ENCODE measurements around the gene CMTM4. TPM values are rescaled to one million over a fixed set of nuclear protein-coding genes. Genes with fewer than 3 reads are reported as not detected.

The CMTM4 gene
- total and polyA plus RNA-seq, 2 experiments from 2014 or later, result 3.5 to 21.1 TPM

GRCh38 chr16:66676599-66676998, 19.9 kb downstream of the CMTM4 start:
- 0 out of 2 replicates have a peak, but pooled peaks cover 6% of the 10 kb centered on the region for H3K4me1 ChIP-seq (ENCODE audit: insufficient read depth)
- no peaks in the 10 kb centered on the region for H3K36me3 ChIP-seq (ENCODE audit: low read depth)
- in situ Hi-C loops (cut with MboI), result no loop called here
- no peaks in the 10 kb centered on the region for H3K9me3 ChIP-seq (ENCODE audit: low read depth)
- 93 to 99% methylated on average over 3 of the region's 3 CpGs for WGBS, 2 experiments (ENCODE audit: low coverage in 1 of 2, low lambda C conversion rate in 2 of 2, missing lambda C conversion rate in 2 of 2)
- no peak overlapping the region for H2AFZ ChIP-seq
- DNase-seq, result no peak
- H3K4me2 ChIP-seq (ENCODE audit: unreplicated experiment), result no peak overlapping the region
- no peaks in the 10 kb centered on the region; the same call in 1 of the 2 replicates for H3F3A ChIP-seq (ENCODE audit: insufficient read depth)
- no peak overlapping the region for H3K27ac ChIP-seq
- TF ChIP-seq EZH2phosphoT487 (IDR thresholded peaks at IDR 0.05; ENCODE audit: insufficient read depth, low read depth), result no peak
- no peak for TF ChIP-seq EZH2 (IDR thresholded peaks at IDR 0.05; ENCODE audit: insufficient read depth, poor library complexity, severe bottlenecking)
- no peak overlapping the region for H3K9ac ChIP-seq
- H3K79me2 ChIP-seq (ENCODE audit: insufficient read depth), result peaks cover 22% of the 10 kb centered on the region
- no peaks in the 10 kb centered on the region for H3K9me2 ChIP-seq (ENCODE audit: insufficient read depth)
- no peaks in the 10 kb centered on the region for H3K27me3 ChIP-seq (replicated peaks; ENCODE audit: insufficient read depth)
- no peaks in the 10 kb centered on the region for H4K20me1 ChIP-seq (ENCODE audit: insufficient read depth)
- no peak overlapping the region for H3K4me3 ChIP-seq

- in situ Hi-C loops (cut with MboI), result no loop called here
- Histone ChIP-seq H3K4me2 (ENCODE audit: unreplicated experiment) (no peak overlapping the region), H3K4me3 (no peak overlapping the region), H3K9ac (no peak overlapping the region), H3K27ac (no peak overlapping the region), H2AFZ (no peak overlapping the region), H3K9me2 (ENCODE audit: insufficient read depth) (no peaks in the 10 kb centered on the region), H4K20me1 (ENCODE audit: insufficient read depth) (no peaks in the 10 kb centered on the region), H3K4me1 (ENCODE audit: insufficient read depth) (peaks cover 12% of the 10 kb centered on the region), H3F3A (ENCODE audit: insufficient read depth) (no peaks in the 10 kb centered on the region; the same call in 1 of the 2 replicates), H3K36me3 (ENCODE audit: low read depth) (no peaks in the 10 kb centered on the region), H3K9me3 (ENCODE audit: low read depth) (no peaks in the 10 kb centered on the region), H3K79me2 (ENCODE audit: insufficient read depth) (peaks cover 6% of the 10 kb centered on the region; the same call in 1 of the 2 replicates), H3K27me3 (replicated peaks; ENCODE audit: insufficient read depth) (no peaks in the 10 kb centered on the region)
- 97 to 98% methylated on average over 2 of the region's 2 CpGs for WGBS, 2 experiments (ENCODE audit: low coverage in 1 of 2, low lambda C conversion rate in 2 of 2, missing lambda C conversion rate in 2 of 2)
- no peak for DNase-seq
- TF ChIP-seq EZH2 (IDR thresholded peaks at IDR 0.05; ENCODE audit: insufficient read depth, poor library complexity, severe bottlenecking) (no peak), EZH2phosphoT487 (IDR thresholded peaks at IDR 0.05; ENCODE audit: insufficient read depth, low read depth) (no peak)
Measured at GRCh38 chr16:66673691-66674090, 22.9 kb downstream of the CMTM4 start.

GRCh38 chr16:66670691-66671388, 25.7 kb downstream of the CMTM4 start:
- Histone ChIP-seq H3K9me2 (ENCODE audit: insufficient read depth) (no peaks in the 10 kb centered on the region), H3K4me2 (ENCODE audit: unreplicated experiment) (no peak overlapping the region), H3K27me3 (replicated peaks; ENCODE audit: insufficient read depth) (no peaks in the 10 kb centered on the region), H2AFZ (no peak overlapping the region), H3K9ac (no peak overlapping the region), H3K36me3 (ENCODE audit: low read depth) (no peaks in the 10 kb centered on the region), H3K27ac (no peak overlapping the region), H3K4me3 (no peak overlapping the region), H3K79me2 (ENCODE audit: insufficient read depth) (peaks cover 18% of the 10 kb centered on the region; the same call in 1 of the 2 replicates), H4K20me1 (ENCODE audit: insufficient read depth) (no peaks in the 10 kb centered on the region), H3K4me1 (ENCODE audit: insufficient read depth) (peaks cover 12% of the 10 kb centered on the region), H3F3A (ENCODE audit: insufficient read depth) (no peaks in the 10 kb centered on the region), H3K9me3 (ENCODE audit: low read depth) (no peaks in the 10 kb centered on the region)
- in situ Hi-C loops (cut with MboI), result no loop called here
- DNase-seq, result no peak
- WGBS, 2 experiments (ENCODE audit: low coverage in 1 of 2, low lambda C conversion rate in 2 of 2, missing lambda C conversion rate in 2 of 2), result 88 to 89% methylated on average over 10 of the region's 10 CpGs
- no peak for TF ChIP-seq EZH2phosphoT487 (IDR thresholded peaks at IDR 0.05; ENCODE audit: insufficient read depth, low read depth)
- TF ChIP-seq EZH2 (IDR thresholded peaks at IDR 0.05; ENCODE audit: insufficient read depth, poor library complexity, severe bottlenecking), result no peak

GRCh38 chr16:66668777-66669444, 27.6 kb downstream of the CMTM4 start:
- H2AFZ ChIP-seq, result no peak overlapping the region
- H3K9me3 ChIP-seq (ENCODE audit: low read depth), result no peaks in the 10 kb centered on the region
- no peaks in the 10 kb centered on the region for H3F3A ChIP-seq (ENCODE audit: insufficient read depth)
- no peaks in the 10 kb centered on the region for H3K36me3 ChIP-seq (ENCODE audit: low read depth)
- H3K9ac ChIP-seq, result no peak overlapping the region
- peaks cover 12% of the 10 kb centered on the region for H3K4me1 ChIP-seq (ENCODE audit: insufficient read depth)
- TF ChIP-seq EZH2phosphoT487 (IDR thresholded peaks at IDR 0.05; ENCODE audit: insufficient read depth, low read depth) (0 out of 2 replicates have a peak, but pooled peaks have one; percentile 29), EZH2 (IDR thresholded peaks at IDR 0.05; ENCODE audit: insufficient read depth, poor library complexity, severe bottlenecking) (no peak)
- peak; percentile 88 for DNase-seq
- no peak overlapping the region for H3K4me3 ChIP-seq
- H4K20me1 ChIP-seq (ENCODE audit: insufficient read depth), result no peaks in the 10 kb centered on the region
- H3K79me2 ChIP-seq (ENCODE audit: insufficient read depth), result peaks cover 18% of the 10 kb centered on the region; the same call in 1 of the 2 replicates
- H3K9me2 ChIP-seq (ENCODE audit: insufficient read depth), result no peaks in the 10 kb centered on the region
- 64% methylated on average over 6 of the region's 6 CpGs for WGBS, 2 experiments (ENCODE audit: low coverage in 1 of 2, low lambda C conversion rate in 2 of 2, missing lambda C conversion rate in 2 of 2)
- H3K27me3 ChIP-seq (replicated peaks; ENCODE audit: insufficient read depth), result no peaks in the 10 kb centered on the region
- peak overlapping the region; percentile 26 for H3K4me2 ChIP-seq (ENCODE audit: unreplicated experiment)
- H3K27ac ChIP-seq, result peak overlapping the region; percentile 22
- in situ Hi-C loops (cut with MboI), result no loop called here
